Small intestine (tissue), 7 donors: Measurements from ENCODE around the gene IGSF9. TPM values are rescaled to one million over a fixed set of nuclear protein-coding genes. Genes with fewer than 3 reads are reported as not detected.

ENCODE experiments used
- DNase-seq, 2 donors: peaks; one replicate each; pipeline versions ENCODE4 v3.0.0 to v3.0.0-alpha.2; 2013
- FAIRE-seq: peaks from 2 replicates; lab custom pipeline; 2012; peaks lifted over from hg19 to GRCh38; lab: Jason Lieb, UNC
- H3K27ac ChIP-seq, 3 donors: one replicate each; pipeline ENCODE4 v1.5.1; 2013; ENCODE audit warnings: low read length in 2 of 3, mild to moderate bottlenecking in 2 of 3, control low read depth in 1 of 3, inconsistent platforms in 1 of 3, low read depth in 1 of 3, moderate library complexity in 1 of 3
- H3K27me3 ChIP-seq, 3 donors: one replicate each; pipeline ENCODE4 v1.6.1; 2013; ENCODE audit warnings: low read length in 3 of 3, inconsistent platforms in 1 of 3; ENCODE audit not compliant: control insufficient read depth in 3 of 3, insufficient read depth in 3 of 3
- H3K36me3 ChIP-seq, 3 donors: one replicate each; pipeline ENCODE4 v1.6.1; 2013; ENCODE audit warnings: low read length in 3 of 3, inconsistent platforms in 1 of 3, low read depth in 1 of 3, mild to moderate bottlenecking in 1 of 3, moderate library complexity in 1 of 3; ENCODE audit not compliant: control insufficient read depth in 3 of 3, insufficient read depth in 2 of 3
- H3K4me1 ChIP-seq, 3 donors: one replicate each; pipeline ENCODE4 v1.6.1; 2013; ENCODE audit warnings: low read length in 2 of 3, inconsistent platforms in 1 of 3, low read depth in 1 of 3, mild to moderate bottlenecking in 1 of 3, moderate library complexity in 1 of 3; ENCODE audit not compliant: control insufficient read depth in 3 of 3, insufficient read depth in 2 of 3
- H3K4me3 ChIP-seq, 3 donors: one replicate each; pipeline ENCODE4 v1.5.1; 2013; ENCODE audit warnings: low read length in 3 of 3, control low read depth in 1 of 3, inconsistent platforms in 1 of 3, low read depth in 1 of 3, mild to moderate bottlenecking in 1 of 3, moderate library complexity in 1 of 3
- H3K9me3 ChIP-seq, 2 donors: one replicate each; pipeline ENCODE4 v1.6.1; 2013; ENCODE audit warnings: low read depth in 1 of 2, low read length in 1 of 2; ENCODE audit not compliant: control insufficient read depth in 2 of 2, insufficient read depth in 1 of 2
- WGBS, 3 donors: extraction: QIAGEN DNeasy Blood & Tissue Kit; methylation state at CpG; one replicate each; pipeline ENCODE4 v1.1.7; 2013; 5-methylcytosine and 5-hydroxymethylcytosine counted together
- polyA plus RNA-seq, 4 donors: library from polyadenylated mRNA; stranded (reverse) in 3 of 4; unstranded in 1 of 4; fragments of 200-250 nt in 3 of 4; fragments of 120-200 nt in 1 of 4; gene quantifications; one replicate each; pipeline versions ENCODE4 v1.2.1 to v1.2.3, GENCODE V29; 2013
- donor health status: healthy with polysubstance abuse.
- donor health status: control.
- donor health status: control.
- donor health status: Bipolar disorder and iron deficiency.
- donor health status: healthy.

IGSF9 gene
- polyA plus RNA-seq, 4 donors, result 3.1 to 84.2 (median 26.4) TPM

GRCh38 chr1:159881622-159882526 lies 63.5 kb downstream of the IGSF9 start:
- Histone ChIP-seq H3K9me3 (no peaks in the 10 kb centered on the region), H3K27ac (peak overlapping the region in 2 of 3 donors; percentile 34 to 37), H3K36me3 (peaks cover 0 to 2% (median 0%) of the 10 kb centered on the region in 3 donors), H3K4me1 (peaks cover 0 to 14% (median 0%) of the 10 kb centered on the region in 3 donors), H3K27me3 (no peaks in the 10 kb centered on the region), H3K4me3 (no peak overlapping the region)
- DNase-seq (peak; percentile 98 to 99), FAIRE-seq (no peak)
- 29 to 54% (median 46%) methylated on average over 6 of the region's 6 CpGs for WGBS, 3 donors

GRCh38 chr1:159880430-159880829 lies 65.0 kb downstream of the IGSF9 start:
- Histone ChIP-seq H3K4me3 (no peak overlapping the region), H3K4me1 (peaks cover 0 to 14% (median 0%) of the 10 kb centered on the region in 3 donors), H3K27me3 (no peaks in the 10 kb centered on the region), H3K9me3 (no peaks in the 10 kb centered on the region), H3K27ac (no peak overlapping the region), H3K36me3 (peaks cover 0 to 2% (median 0%) of the 10 kb centered on the region in 3 donors)
- FAIRE-seq, result no peak
- 87 to 91% (median 88%) methylated on average over 3 of the region's 3 CpGs for WGBS, 3 donors
- DNase-seq, result no peak

- no peak overlapping the region for H3K27ac ChIP-seq
- no peaks in the 10 kb centered on the region for H3K27me3 ChIP-seq
- WGBS, 3 donors, result 72 to 76% (median 73%) methylated on average over 4 of the region's 4 CpGs
- H3K4me1 ChIP-seq, result peaks cover 0 to 14% (median 0%) of the 10 kb centered on the region in 3 donors
- no peak overlapping the region for H3K4me3 ChIP-seq
- no peaks in the 10 kb centered on the region for H3K9me3 ChIP-seq
- peaks cover 0 to 2% (median 0%) of the 10 kb centered on the region in 3 donors for H3K36me3 ChIP-seq
- FAIRE-seq (no peak), DNase-seq (no peak)
Observed at GRCh38 chr1:159879977-159880376, 65.4 kb downstream of the IGSF9 start.

- Histone ChIP-seq H3K4me1 (peaks cover 0 to 14% (median 0%) of the 10 kb centered on the region in 3 donors), H3K4me3 (no peak overlapping the region), H3K9me3 (no peaks in the 10 kb centered on the region), H3K27ac (no peak overlapping the region), H3K27me3 (no peaks in the 10 kb centered on the region), H3K36me3 (peaks cover 0 to 2% (median 0%) of the 10 kb centered on the region in 3 donors)
- DNase-seq (no peak), FAIRE-seq (no peak)
- 82 to 86% (median 83%) methylated on average over 3 of the region's 3 CpGs for WGBS, 3 donors
Observed at GRCh38 chr1:159879136-159879535, 66.3 kb downstream of the IGSF9 start.

- DNase-seq (no peak), FAIRE-seq (no peak)
- H3K4me3 ChIP-seq, result no peak overlapping the region
- H3K4me1 ChIP-seq, result peaks cover 0 to 14% (median 0%) of the 10 kb centered on the region in 3 donors
- no peaks in the 10 kb centered on the region for H3K9me3 ChIP-seq
- H3K27me3 ChIP-seq, result peaks cover 0 to 2% (median 0%) of the 10 kb centered on the region in 3 donors
- WGBS, 3 donors, result 93 to 96% (median 95%) methylated on average over 6 of the region's 6 CpGs
- H3K36me3 ChIP-seq, result peaks cover 0 to 2% (median 0%) of the 10 kb centered on the region in 3 donors
- no peak overlapping the region for H3K27ac ChIP-seq
Observed at GRCh38 chr1:159877695-159878444, 67.5 kb downstream of the IGSF9 start.

Other genes starting within 250 kb of the IGSF9 start
- under 1 TPM in 1 of 4 donors, not detected in 3; 0.21 TPM for gene CRP, start 231.0 kb downstream of the IGSF9 start, polyA plus RNA-seq
- 100 to 1,000 TPM in 1 of 4 donors, 10 to 100 TPM in 3; 39.2 to 128 (median 85.4) TPM for gene DUSP23, start 164.7 kb downstream of the IGSF9 start, polyA plus RNA-seq
- gene FCRL6, start 143.3 kb downstream of the IGSF9 start, polyA plus RNA-seq, result under 1 TPM in 3 of 4 donors, not detected in 1; 0.32 to 0.81 (median 0.40) TPM
- 1 to 10 TPM in 3 of 4 donors, under 1 TPM in 1; 0.89 to 4.6 (median 4.2) TPM for gene SLAMF8, start 118.7 kb downstream of the IGSF9 start, polyA plus RNA-seq
- under 1 TPM in 2 of 4 donors, not detected in 2; 0.09 to 0.19 TPM for gene VSIG8, start 83.0 kb downstream of the IGSF9 start, polyA plus RNA-seq
- gene CFAP45, start 45.4 kb downstream of the IGSF9 start, polyA plus RNA-seq, result 1 to 10 TPM in 1 of 4 donors, under 1 TPM in 2, not detected in 1; 0.35 to 1.1 (median 0.36) TPM
- gene TAGLN2, start 20.1 kb downstream of the IGSF9 start, polyA plus RNA-seq, result 100 to 1,000 TPM; 244 to 472 (median 400) TPM
- gene SLAMF9, start 8.6 kb upstream of the IGSF9 start, polyA plus RNA-seq, result under 1 TPM in 1 of 4 donors, not detected in 3; 0.12 TPM
- gene PIGM, start 86.4 kb upstream of the IGSF9 start, polyA plus RNA-seq, result 10 to 100 TPM in 1 of 4 donors, 1 to 10 TPM in 3; 1.1 to 16.2 (median 2.7) TPM
- under 1 TPM in 2 of 4 donors, not detected in 2; 0.25 to 0.47 TPM for gene KCNJ10, start 124.5 kb upstream of the IGSF9 start, polyA plus RNA-seq
- under 1 TPM in 2 of 4 donors, not detected in 2; 0.04 to 0.19 TPM for gene KCNJ9, start 135.9 kb upstream of the IGSF9 start, polyA plus RNA-seq
- 10 to 100 TPM; 11.0 to 34.5 (median 21.5) TPM for gene IGSF8, start 153.0 kb upstream of the IGSF9 start, polyA plus RNA-seq
- gene ATP1A2, start 170.1 kb upstream of the IGSF9 start, polyA plus RNA-seq, result 1 to 10 TPM in 2 of 4 donors, under 1 TPM in 2; 0.22 to 5.3 (median 1.2) TPM
- under 1 TPM in 2 of 4 donors, not detected in 2; 0.12 to 0.24 TPM for gene ATP1A4, start 206.0 kb upstream of the IGSF9 start, polyA plus RNA-seq
- 1 to 10 TPM in 1 of 4 donors, under 1 TPM in 3; 0.45 to 2.1 (median 0.60) TPM for gene CASQ1, start 245.0 kb upstream of the IGSF9 start, polyA plus RNA-seq